Stimulated activated CD4-positive, alpha-beta T cell treated with anti-CD3 and anti-CD28 coated beads, Interleukin-12 subunit alpha, Interleukin-12 subunit beta, amount 100 ng/mL, for 48 hours (primary cell): ENCODE results near the gene EHD3.

ENCODE experiments used
- DNase-seq, 3 donors: peaks; one replicate each; pipeline ENCODE4 v3.0.0-alpha.2; 2020; ENCODE audit warnings: low read depth in 2 of 3, low spot score in 1 of 3

EHD3 gene

DNA sequence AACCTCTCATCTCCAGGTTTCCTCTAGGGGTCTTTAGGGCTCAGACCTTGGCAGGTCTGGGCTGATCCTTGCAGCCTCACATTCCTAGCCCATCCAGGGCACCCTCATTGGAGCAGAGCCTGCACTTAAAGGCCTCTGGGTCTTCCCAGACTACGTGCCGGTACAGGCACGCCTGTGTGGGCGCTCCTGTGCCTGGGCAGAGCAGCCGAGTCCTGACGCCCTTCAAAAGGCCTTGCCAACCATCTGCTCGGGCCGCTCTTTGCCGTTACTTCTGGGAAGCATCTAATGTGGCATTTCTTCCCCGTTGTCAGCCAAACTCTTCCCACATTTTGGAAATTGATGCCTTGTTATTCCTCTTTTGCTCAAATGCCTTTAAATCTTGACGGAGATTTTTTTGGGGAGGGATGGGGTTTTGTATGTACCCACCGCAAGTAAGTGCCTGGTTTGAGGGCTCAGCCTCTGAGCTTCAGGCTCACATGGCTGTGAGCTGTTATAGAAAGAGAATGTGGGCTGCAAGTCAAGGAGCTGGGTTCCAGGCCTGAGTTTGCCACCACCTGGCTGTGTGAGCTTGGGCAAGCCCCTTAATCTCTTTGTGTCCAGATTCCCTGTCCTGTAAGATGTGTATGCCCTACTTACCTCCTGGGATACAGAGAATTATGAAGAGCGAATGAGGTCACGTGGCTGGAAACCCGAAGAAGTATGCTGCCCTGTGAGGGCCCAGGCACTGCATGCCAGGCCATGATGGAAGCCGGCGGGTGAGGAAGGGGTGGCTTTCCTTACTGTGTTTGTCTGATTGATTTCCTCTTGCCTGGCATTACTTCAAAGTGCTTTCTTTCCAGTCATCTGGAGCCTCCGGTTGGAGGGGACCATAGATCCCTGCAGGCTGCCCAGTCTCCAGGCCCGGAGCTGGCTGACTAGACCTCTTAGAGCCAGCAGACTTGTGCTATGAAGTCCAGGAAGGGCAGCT lies 20.6 kb downstream of the EHD3 start:
- DNase-seq: no peak

- no peak for DNase-seq
Observed at GRCh38 chr2:31255911-31256571, 22.1 kb downstream of the EHD3 start.

GRCh38 chr2:31256611-31257382 lies 22.8 kb downstream of the EHD3 start:
- DNase-seq: no peak

- DNase-seq: no peak
Observed at GRCh38 chr2:31258351-31258750, 24.4 kb downstream of the EHD3 start.

- no peak for DNase-seq
Observed at GRCh38 chr2:31259075-31259474, 25.1 kb downstream of the EHD3 start.

GRCh38 chr2:31260870-31261269 lies 26.9 kb downstream of the EHD3 start:
- no peak for DNase-seq

GRCh38 chr2:31263636-31264190 lies 29.8 kb downstream of the EHD3 start:
- DNase-seq: no peak

DNA sequence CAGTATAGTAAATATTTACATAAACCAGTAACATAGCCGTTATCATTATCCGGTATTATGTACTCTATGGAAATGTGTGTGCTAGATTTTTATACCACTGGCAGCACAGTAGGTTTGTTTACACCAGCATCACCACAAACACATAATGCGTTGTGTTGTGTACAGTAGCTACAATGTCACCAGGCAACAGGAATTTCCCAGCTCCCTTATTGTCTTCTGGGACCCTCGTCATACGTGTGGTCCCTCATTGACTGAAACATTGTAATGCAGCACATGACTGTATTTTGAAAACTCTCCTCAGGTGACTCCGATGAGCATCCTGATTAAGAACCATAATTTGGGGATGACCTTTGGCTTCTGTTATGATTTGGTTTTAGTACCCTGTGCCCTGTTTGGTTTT lies 31.3 kb downstream of the EHD3 start:
- DNase-seq: no peak

GRCh38 chr2:31266804-31267203 lies 32.9 kb downstream of the EHD3 start:
- no peak for DNase-seq

GRCh38 chr2:31267437-31268120 lies 33.6 kb downstream of the EHD3 start:
- no peak for DNase-seq

DNA sequence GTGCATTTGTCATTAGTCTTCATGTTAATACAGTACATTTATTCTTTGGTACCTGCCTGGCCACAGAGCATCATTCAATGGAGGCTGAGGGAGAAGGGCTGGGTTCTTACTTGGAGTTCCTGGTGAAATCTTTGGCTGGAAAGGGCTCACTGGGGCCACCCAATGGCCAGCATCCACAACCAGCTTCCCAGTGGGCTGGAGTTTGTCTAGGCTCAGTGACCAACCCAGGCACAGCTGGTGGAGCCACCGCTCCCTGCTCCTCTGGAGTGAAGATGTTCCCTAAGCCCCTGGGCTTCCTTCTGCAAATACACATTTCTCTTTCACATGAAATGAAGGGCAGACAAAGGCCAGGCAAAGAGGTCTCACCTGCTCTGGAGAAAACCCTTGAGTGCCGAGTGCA lies 34.4 kb downstream of the EHD3 start:
- DNase-seq: no peak

DNA sequence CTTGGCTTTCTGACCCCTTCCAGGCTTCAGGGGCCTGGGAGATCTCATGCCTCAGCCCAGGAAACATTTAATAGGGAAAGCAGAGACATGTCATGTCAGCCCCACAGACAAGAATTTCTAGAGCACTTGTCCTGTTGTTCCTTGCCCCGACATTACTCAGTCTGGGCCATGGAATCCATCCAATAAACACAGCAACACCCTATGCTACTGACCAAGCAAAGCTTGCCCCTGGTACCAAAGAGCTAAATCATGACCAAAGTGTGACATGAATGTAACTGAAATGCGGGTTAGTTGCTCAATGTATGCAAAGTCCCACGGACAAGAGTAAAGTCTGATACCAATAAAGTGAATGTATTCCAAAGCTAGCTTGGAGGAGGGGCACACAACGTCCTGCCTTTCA lies 35.1 kb downstream of the EHD3 start:
- no peak for DNase-seq

- DNase-seq: no peak
Observed at GRCh38 chr2:31270131-31270530, 36.2 kb downstream of the EHD3 start.

GRCh38 chr2:31270822-31271231 lies 36.9 kb downstream of the EHD3 start:
- no peak for DNase-seq

DNA sequence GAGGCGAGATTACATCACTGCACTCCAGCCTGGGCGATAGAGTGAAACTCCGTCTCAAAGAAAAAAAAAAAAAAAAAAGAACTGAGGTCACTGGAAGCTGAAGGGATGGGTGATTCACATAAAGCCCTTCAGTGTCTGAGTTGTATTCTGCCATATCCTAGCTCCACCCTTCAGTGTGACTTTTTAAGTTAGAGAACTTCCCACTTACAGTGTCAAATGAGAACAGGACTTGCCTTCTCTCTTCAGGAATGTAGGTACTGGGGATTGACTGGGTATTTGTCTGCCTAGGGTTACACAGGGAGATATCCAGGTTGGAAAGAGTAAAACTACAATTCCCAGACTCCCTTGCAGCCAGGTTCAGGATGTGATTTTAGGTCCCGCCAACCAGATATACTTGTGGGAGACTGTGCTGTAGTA lies 37.9 kb downstream of the EHD3 start:
- DNase-seq: no peak

DNA sequence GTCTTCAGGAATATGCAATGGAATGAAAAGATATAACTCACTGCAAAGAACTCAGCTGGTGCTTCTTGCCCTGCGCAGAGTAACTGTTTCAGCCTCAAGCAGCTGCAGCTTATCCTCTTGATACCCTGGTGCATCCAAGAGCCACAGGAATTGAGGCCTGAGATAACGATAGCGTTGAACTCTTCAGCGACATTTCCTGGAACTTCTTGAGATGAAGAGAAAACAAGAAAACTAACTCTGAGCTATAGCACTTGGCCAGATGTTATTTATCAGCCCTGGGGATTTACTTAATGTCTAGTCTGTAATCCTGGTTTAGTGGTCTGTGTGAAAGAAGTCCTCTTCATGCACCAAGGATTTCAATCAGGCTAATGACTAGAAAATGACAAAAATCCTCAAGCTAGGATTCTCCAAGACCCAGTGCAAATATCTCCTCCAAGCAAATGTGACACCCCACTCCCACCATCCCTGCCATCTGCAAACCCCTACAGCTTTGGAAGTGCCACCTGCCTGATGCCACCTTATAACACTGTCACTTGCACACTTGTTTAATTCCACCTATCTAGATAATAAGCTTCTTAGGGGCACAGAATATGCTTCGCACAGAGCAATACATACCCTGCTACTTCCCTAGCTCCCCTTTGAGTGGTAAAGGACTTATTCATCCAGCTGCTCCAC lies 40.6 kb downstream of the EHD3 start:
- DNase-seq: no peak

GRCh38 chr2:31275976-31276375 lies 42.0 kb downstream of the EHD3 start:
- no peak for DNase-seq

GRCh38 chr2:31277621-31278020 lies 43.7 kb downstream of the EHD3 start:
- DNase-seq: no peak

DNA sequence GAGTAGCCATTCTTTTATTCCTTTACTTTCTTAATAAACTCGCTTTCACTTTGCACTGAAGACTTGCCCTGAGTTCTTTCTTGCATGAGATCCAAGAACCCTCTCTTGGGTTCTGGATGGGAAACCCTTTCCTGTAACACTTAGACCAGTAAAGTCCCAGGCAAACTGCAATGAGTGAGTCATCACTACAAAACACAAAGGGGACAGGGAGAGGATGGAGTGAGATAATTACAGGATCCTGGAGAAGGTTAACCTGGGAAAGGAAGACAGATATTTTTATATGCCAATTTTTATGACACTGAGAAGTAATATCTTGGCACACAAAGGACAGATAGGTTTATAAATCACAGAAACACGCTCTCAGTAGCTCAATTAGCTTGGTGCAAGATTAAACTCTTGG lies 48.7 kb downstream of the EHD3 start:
- DNase-seq: no peak
